Measurements from ENCODE around the gene AMZ2. TPM values are rescaled to one million over a fixed set of nuclear protein-coding genes. Genes with fewer than 3 reads are reported as not detected.

Gene AMZ2, protein sequence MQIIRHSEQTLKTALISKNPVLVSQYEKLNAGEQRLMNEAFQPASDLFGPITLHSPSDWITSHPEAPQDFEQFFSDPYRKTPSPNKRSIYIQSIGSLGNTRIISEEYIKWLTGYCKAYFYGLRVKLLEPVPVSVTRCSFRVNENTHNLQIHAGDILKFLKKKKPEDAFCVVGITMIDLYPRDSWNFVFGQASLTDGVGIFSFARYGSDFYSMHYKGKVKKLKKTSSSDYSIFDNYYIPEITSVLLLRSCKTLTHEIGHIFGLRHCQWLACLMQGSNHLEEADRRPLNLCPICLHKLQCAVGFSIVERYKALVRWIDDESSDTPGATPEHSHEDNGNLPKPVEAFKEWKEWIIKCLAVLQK
- total RNA-seq (2022; extraction: Qiagen RNA extraction; ENCODE audit: low read depth), result 113 to 122 TPM (median 115 TPM) in 5 replicates

DNA sequence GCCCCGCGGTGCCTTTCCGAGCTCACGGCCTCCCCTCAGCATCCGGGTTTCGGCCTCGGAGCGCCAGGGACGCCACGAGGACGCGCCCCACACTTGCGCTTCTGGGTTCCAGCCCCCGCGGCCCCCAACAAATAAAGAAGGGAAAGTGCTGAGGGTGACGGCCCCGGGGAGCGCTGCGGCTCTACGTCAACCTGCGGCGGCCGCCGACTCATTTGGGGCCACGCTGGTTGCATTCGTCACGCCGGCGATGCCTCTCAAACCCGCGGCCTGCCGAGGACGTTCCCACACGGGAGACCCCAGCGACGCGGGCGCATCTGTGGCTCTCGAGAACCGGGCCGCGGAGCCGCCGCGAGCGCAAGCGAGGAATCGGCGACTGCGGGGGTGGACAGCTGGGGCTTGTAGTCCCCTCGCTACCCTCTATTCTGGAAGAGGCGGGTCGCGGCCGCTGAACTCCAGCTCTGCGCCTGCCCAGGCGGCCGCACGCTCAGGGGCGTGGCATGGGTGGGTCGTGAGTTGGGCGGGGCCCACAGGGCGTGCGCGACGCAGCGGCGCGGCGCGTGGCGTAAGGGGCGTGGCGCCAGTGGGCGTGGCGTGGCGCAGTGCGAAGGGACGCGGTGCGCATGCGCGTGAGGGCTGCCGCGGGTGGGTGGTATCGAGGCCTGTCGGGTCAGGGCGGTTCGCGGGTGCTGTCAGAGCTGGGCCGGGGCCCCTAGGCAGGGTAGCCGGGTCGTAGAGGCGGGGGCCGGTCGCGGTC is at the start of gene AMZ2:
Gene AMZ2 (plus strand): TSS at position 599 of the 754 bp plus-strand sequence. CDS start 2,145 bp downstream, outside the sequence.

DNA sequence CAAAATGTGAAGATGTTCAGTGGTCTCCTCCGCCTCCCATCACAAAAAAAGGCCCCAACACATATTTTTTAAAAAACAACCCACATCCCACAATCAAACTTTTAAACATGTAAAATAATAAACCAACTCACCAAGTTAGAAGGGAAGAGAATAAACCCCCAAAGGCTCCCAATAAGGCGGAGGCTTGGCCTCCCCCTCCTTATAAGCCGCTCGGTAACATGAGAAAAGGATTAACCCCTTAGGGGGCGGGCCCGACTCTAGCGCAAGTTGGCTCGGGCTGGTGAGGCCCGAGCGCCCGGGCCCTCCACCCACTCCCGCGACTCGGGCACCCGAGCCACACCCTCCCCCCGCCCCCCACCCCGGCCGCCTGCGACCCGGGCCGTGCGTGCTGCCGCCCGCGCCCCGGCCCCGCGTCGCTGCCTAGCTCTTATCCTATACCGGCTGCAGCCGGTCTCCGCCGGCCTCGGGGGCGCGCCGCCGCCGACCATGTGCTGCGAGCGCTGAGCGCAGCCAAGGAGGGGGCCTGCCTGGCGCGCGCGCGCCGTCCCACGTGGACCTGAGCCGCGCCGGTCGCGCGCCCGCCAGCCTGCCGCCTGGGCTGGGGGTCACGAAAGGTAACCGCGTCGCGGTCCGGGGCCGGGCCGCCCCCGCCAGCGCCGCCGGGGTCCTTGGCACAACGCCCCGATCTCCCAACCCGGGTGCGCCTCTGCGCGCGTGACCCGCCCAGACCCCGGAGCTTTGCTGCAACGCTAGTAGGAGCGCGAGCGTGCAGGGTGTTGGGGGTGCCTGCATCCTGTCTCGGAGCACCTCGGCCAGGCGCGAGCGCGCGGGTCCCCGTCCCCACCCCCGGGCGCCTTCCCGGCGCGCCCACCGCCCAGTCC is 43.4 kb downstream of the AMZ2 start, which contains the start of the genes ARSG and SLC16A6:
Gene ARSG (plus strand): TSS at position 541 of the 881 bp plus-strand sequence. CDS start 15,999 bp downstream, outside the sequence.
Gene SLC16A6 (minus strand): TSS at position 173 of the 881 bp plus-strand sequence. CDS start 12,807 bp downstream, outside the sequence.

Other genes starting within 250 kb of the AMZ2 start
- gene KPNA2, start 212.3 kb upstream of the AMZ2 start, total RNA-seq (2022; extraction: Qiagen RNA extraction; ENCODE audit: low read depth), result 455 to 555 TPM (median 478 TPM) in 5 replicates
- gene SLC16A6, start 43.1 kb downstream of the AMZ2 start, total RNA-seq (2022; extraction: Qiagen RNA extraction; ENCODE audit: low read depth), result 0.25 to 0.63 TPM (median 0.43 TPM) in 5 replicates
- 1.0 to 1.9 TPM (median 1.4 TPM) in 5 replicates for gene ARSG, start 43.5 kb downstream of the AMZ2 start, total RNA-seq (2022; extraction: Qiagen RNA extraction; ENCODE audit: low read depth)
- 8.2 to 15.1 TPM (median 10.1 TPM) in 5 replicates for gene WIPI1, start 209.5 kb downstream of the AMZ2 start, total RNA-seq (2022; extraction: Qiagen RNA extraction; ENCODE audit: low read depth)

Data from A549 treated with ZK216348 at 1 μM for 4 hours (cell line).